RPMI7951 (cell line): ENCODE data around the gene RPS5. TPM values are rescaled to one million over a fixed set of nuclear protein-coding genes. Genes with fewer than 3 reads are reported as not detected.
"Not testable (repeated sequence)": the region's sequence is repeated elsewhere in the genome, so short reads cannot be mapped to it uniquely, and the experiment has no call there.

Experiments used
- DNase-seq: peaks from one replicate; pipeline ENCODE4 v3.0.0-alpha.2; 2012; ENCODE audit warnings: low read depth
- total RNA-seq: library from RNA; depleted of rRNA; stranded (reverse); fragments of >200 nt; shearing (Covaris generic); gene quantifications from 2 replicates; pipeline ENCODE4 v1.2.3, GENCODE V29; 2014; rRNA removed

Gene RPS5
- 2,560 and 2,715 TPM in 2 replicates for total RNA-seq

DNA sequence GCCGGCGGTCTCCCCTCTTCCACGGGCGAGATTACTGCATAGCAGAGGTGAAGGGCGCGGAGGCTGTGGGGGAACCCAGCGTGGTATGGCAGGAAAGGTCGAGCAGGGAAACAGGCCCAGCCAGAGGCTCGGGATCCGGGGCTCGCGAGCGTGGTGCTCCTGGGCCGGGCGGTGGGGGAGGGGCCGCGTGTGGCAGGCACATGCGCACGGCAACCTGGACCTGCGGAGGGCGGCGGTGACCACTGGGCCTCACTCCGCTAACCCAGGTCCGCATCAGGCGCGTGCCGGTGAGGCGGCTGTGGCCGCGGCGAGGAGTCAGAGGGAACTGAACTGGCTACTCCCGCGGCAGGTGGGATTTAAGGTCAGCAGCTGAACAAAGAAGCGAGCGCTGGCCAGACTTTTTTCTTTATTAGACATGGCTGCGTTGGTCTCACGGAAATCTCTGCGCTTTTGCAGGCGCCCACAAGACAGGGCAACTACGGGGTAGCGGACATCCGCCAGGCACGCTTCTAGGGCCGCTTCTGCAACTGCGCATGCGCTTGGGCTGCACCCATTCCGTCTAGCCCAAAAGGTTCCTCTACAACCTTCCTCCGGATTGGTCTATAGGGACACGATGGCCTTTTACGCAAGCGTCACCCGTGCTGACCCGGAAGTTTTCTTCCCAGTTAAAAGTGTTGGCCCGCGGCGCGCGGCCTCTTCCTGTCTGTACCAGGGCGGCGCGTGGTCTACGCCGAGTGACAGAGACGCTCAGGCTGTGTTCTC is at the start of gene RPS5:
TSS of gene RPS5 (plus strand) at position 694 of the 762 bp plus-strand sequence. CDS start 869 bp downstream, outside the sequence.
- peak; percentile 99 for DNase-seq

DNA sequence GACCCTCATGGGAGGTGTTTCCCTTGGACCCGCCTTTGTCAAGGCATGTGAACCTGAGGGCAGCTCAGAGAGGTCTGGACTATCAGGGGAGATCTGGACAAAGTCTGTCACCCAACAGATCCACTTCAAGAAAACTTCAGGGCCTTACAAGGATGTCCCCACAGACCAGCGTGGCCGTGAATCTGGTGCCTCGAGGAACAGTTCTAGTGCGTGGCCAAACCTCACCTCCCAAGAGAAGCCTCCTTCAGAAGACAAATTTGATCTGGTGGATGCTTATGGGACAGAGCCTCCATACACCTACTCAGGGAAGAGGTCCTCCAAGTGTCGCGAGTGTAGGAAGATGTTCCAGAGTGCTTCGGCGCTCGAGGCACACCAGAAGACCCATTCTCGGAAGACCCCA is 48.7 kb upstream of the RPS5 start:
- DNase-seq, result no peak

DNA sequence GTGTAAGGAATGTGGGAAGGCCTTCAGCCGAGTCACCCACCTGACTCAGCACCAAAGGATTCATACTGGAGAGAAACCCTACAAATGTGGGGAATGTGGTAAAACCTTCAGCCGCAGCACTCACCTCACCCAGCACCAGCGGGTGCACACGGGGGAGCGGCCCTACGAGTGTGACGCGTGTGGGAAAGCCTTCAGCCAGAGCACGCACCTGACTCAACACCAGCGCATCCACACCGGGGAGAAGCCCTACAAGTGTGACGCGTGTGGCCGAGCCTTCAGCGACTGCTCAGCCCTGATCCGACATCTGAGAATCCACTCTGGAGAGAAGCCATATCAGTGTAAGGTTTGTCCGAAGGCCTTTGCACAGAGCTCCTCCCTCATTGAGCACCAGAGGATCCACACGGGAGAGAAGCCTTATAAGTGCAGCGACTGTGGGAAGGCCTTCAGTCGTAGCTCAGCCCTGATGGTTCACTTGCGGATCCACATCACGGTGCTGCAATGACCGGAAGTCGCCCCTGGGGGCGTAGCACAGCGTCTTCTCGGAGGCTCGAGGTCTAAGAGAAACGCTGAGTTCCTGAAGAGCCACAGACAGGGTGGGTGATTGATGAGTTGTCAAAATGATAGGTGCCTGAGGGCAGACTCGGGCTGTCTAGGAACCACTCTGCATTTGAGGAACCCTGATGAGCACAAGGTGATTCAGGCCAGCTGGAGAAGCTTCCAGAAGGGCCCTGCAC is 48.1 kb upstream of the RPS5 start:
- no peak for DNase-seq

DNA sequence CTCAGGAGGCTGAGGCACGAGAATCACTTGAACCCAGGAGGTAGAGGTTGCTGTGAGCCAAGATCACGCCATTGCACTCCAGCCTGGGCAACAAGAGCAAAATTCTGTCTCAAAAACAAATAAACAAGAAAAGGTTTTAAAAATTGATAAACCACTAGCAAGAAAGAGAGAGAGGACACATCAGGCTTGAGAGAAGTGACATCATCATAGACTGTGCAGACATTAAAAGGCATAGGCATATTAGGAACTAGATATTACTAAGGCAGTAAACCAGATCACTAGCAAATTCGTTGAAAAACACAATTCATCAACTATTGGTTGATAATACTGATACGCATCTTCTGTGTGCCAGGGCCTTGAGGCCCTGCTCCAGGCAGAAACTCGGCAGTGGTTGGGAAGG is 41.5 kb upstream of the RPS5 start:
- no peak for DNase-seq

DNA sequence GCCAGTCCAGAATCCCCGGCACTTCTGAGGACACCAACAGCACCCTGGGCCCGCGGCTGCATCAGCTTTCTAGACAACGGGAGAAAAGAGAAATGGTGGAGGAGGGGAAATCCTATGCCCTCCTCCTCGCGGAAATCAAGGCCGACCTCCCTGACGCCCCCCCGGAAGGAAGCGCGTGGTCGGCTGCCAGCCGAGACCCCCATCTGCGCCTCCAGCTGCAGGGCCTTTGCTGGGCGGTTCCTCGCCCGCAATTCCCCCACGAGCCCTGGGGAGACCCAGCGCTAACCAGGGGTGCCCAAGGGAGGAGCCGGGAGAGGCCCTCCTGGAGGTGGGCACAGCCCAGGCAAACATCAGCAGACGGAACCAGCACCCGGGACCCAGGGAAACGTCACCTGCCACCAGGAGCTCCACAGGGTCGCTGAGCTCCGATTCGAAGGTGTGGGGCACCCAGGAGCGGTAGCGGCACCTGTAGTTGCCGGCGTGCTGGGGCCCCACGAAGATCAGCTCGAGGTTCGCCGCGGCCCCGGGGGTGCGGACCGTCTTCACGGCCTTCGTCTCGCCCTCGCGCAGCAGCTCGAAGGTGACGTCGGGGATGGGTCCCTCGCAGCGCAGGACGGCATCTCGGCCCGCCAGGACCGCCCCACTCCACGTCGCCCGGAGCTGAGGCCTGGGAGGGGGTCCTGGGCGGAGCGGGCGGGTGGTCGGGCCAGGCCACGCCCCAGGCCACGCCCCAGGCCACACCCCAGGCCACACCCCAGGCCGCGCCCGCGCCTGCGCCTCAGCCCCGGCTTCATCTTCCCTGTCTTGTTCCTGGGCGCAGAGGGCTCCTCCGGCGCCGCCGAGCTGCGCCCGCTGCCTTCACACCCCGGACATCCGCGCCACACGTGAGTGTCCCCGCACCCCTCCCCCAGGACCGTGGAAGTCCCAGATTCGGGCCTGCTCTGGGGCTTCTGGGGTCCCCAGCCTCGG is 39.8 kb upstream of the RPS5 start:
- DNase-seq, result peak; percentile 79

DNA sequence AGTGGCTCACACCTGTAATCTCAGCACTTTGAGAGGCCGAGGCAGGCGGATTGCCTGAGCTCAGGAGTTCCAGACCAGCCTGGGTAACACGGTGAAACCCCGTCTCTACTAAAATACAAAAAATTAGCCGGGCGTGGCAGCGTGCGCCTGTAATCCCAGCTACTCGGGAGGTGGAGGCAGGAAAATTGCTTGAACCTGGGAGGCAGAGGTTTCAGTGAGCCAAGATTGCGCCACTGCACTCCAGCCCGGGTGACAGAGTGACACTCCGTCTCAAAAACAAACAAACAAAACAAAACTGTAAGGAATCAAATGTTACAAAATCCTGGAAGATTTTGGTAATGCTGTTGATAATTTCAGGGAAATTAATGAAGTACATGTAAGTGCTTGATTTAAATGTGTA is 39.0 kb upstream of the RPS5 start:
- DNase-seq, result not testable (repeated sequence)

DNA sequence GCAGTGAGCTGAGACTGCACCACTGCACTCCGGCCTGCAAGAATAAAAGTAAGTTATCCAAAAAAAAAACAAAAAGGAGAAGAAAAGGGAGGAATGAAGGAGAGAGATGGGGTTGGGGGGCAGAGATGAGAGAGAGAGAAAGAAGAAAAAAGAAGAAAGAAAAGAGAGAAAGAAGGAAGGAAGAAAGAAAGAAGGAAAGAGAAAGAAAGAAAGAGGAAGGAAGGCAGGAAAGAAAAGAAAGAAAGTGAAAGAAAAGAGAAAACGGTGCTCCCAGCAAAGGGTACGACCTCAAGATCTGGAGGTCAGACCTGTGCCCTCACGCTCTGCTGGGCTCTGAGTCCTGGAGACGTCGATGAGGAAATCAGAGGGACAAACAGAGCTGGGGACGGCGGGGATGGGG is 37.5 kb upstream of the RPS5 start:
- no peak for DNase-seq

DNA sequence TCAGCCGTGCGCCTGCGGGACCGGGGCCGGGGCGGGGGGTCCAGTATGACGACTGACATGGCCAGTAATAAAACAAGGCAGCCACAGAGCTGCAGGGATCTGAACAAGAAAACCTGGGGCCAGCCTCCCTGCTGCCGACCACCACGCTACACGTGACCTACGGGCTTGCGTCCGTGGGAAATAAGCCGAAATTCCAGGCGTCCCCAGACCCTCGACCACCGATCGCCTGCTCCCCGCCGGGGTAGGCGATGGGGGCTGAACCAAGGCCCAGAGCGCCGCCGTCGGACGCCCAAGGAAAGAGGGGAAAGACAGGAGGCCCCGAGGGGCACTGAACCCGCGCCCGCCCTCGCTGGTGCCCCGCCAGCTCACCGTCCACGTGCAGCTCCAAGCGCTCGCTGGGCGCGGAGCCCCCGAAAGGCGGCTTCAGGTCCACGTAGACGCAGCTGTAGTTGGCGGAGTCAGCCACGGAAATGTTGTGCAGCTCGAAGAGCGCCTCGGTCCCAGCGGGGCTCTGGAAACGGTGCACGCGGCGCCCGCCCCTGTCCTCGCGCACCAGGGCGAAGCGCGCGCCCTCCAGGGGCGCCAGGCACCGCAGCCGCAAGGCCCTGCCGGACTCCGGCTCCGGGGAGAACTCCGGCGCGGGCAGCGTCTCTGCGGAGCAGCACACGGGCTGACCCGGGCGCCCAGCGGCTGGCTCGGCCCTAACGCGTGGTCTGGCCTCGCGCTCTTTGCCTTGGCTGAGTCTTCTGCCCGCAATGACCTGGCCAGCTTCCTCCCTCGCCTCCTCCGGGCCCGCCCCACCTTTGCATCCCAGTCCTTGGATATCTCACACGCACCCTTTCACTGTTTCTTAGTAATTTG is 36.8 kb upstream of the RPS5 start:
- DNase-seq, result no peak

DNA sequence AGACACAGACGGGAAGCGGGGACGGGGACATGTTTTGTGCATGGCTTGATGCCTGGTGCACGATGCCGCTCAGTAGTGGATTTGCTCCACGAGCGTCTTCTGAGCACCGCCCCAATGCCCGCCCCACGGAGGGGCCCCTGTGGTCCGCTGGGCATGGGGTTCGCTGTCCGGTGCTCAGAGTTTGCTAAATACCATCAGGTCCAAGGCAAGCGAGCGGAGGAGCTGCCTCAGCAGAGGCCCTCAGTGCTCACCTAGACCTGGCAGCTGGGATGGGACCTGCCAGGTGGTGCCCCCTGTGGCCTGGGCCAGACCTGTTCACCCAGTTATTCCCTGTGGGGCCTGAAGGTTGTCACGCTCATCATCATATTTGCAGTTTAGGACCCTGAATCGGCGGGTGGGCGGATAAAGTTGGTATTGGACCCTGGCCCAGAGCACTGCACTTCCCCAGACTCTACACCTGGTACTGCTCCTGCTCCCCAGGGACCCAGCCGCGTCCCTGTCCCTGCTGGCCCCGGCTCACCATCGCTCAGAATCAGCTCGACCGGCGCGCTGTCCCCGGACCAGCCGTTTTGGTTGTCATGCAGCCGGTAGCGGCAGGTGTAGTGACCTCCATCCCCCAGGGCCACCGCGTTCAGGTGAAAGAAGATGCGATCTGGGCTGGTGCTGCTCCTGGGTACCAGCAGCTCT is 36.1 kb upstream of the RPS5 start:
- no peak for DNase-seq

DNA sequence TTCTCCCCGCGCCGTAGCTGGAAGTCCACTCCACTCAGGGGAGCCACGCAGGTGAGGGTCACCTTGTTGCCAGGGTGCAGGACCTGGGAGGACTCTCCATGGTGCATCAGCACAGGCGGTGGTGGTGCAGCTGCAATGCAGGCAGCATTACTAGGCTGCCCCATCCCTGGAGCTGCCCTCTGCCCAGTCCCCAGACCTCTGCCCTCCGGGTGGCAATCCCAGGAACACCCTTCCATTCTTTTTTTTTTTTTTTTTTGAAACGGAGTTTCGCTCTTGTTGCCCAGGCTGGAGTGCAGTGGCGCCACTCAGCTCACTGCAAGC is 35.6 kb upstream of the RPS5 start:
- DNase-seq, result no peak

DNA sequence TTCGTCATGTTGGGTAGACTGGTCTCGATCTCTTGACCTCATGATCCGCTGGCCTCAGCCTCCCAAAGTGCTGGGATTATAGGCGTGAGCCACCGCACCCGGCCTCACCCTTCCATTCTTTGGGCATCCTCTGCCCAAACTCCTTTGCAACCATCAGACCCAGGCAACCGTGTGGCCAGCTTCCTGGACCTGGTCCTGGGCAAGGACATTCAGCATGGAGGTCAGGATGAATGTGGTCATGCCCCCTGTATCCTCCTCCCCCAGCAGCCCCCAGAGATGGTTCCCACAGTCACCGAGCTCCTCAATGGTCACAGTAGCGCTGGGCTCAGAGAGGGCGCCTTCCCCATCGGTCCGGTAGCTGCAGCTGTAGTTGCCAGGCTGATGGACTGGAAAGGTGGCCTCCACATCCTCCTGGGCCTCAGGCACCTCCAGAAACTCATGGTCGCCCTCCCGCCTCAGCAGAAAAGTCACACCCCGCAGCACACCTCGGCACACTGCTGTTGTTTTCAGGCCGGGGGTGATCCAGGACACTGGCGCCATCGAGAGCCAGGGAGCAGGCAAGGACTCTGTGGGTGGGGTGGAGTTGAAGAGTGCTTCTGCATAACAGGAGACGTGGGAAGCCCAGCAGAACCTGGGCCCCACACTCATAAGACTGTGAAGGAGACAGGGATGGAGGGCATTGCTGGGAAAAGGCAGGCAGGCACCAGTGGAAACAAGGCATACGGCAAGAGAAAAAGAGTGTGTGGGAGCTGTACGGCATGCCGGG is 34.9 kb upstream of the RPS5 start:
- no peak for DNase-seq

DNA sequence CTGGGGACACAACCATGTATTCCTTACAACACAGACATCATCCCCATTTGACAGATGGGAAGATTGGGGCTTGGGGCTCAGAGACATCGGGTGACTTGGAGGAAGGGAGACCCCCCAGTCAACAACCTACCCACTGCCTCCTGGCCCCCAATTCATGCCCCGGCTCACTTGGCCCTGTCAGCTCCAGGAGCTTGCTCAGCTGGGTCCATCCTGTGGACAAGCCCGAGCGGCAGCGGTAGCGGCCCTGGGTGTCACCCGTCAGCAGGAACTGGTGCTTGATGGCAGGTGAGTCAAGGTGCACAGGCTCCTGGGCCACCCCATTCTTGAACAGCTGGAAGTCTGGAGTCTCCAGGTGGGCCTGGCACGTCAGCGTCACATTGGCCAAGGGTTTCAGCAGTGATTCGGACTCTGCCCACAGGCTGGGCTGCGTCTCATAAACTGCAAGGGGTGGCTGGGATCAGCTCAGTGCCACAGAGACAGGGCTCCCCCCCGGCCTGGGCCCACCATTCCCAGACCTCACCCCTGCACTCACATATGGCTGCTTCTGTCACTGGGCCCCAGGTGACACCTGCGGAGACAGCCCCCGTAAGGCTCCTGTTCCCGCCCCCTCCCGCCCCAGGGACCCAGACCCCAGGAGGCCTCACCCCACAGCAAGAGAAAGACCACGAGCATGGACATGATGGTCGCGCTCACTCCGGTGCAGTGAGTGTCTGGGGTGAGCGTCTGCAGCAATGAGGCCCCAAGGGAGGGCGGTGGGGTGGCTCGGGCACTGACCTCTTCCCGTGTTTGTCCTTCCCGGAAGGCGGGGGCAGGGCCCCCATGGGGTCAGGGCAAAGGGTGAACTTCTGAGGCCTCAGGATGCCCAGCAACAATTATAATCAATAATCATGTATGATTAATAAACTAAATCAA is 34.1 kb upstream of the RPS5 start, which contains the start of gene A1BG:
TSS of gene A1BG (minus strand) at position 733 of the 912 bp plus-strand sequence. CDS start at position 678, 55 bp downstream.
- no peak for DNase-seq

DNA sequence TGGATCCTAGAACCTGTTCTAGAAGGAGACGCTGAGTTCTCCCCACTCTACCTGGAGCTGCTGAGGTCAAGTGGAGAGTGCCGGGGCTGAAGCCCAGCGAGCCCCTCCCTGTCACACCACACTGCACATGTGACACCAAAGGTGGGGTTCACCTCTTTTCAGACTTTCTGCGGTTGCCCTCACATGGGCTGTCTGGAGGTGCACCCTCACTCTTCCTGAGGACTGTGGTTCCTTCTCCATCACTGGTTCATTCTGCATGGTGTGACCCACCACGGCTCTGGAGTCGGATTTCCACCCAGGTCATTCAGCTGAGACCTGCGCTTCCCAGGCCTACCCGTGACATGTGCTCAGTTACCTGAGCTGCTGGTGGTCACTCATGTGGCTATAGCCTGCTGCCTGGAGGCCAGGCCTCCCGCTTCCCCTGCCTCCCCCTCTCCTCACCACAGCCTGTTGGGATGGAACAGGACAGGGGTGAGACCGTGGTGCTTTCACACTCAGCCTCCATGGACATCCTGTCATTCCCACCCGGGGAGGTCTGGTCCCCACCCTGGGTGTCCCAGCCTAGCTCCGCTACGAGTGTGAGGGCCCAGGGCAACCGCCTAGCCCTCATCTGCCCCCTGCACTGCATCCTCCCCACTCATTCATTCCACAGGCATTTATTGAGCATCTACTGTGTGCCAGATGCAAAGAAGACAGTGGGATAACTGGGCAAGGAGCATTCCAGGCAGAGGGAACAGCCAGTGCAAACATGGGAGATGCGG is 33.2 kb upstream of the RPS5 start:
- no peak for DNase-seq

DNA sequence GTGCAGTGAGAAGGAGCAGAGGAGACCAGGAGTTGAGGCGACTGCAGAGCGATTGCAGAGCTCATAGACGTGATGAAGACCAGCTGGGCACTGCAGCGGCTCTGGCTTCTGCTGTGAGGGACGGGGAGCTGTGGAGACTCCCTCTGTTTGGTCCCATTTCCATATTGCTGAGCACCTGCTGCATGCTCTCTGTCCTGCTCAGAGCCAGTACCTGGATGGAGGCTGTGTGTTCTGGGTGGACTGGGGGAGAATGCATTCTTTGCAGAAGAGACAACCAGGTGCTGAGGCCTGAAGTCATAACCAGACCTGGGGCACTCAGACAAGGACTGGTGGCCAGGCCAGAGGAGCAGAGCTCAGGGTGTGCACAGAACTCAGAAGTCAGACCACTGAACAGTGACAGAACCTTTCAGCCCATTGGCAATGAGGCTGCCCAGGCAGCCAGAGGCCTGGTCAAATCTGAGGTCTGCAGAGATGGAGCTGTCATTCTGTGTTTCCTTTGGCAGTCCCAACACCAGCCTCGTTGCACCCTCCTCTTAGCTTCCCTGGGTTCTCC is 32.5 kb upstream of the RPS5 start:
- DNase-seq, result no peak

DNA sequence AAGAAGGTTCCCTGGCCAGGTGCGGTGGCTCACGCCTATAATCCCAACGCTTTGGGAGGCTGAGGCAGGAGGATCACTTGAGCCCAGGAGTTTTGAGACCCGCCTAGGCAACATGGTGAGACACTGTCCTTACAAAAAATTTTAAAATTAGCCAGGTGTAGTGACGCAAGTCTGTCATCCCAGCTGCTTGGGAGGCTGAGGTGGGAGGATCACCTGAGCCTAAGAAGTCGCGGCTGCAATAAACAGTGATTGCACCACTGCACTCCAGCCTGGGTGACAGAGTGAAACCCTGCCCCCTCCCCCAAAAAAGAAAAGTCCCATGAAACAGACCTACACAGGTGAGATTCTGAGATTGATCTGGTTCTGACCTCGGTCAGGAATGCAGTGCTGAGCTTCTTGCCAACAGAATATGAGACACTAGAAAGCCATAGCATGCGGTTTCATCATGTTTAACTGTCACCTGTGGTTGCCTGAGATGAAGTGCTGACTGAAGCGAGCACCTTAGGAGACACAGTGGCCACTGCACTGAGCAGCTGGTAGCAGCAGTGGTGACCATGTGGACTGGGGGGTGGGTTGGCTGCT is 31.8 kb upstream of the RPS5 start:
- DNase-seq, result no peak

DNA sequence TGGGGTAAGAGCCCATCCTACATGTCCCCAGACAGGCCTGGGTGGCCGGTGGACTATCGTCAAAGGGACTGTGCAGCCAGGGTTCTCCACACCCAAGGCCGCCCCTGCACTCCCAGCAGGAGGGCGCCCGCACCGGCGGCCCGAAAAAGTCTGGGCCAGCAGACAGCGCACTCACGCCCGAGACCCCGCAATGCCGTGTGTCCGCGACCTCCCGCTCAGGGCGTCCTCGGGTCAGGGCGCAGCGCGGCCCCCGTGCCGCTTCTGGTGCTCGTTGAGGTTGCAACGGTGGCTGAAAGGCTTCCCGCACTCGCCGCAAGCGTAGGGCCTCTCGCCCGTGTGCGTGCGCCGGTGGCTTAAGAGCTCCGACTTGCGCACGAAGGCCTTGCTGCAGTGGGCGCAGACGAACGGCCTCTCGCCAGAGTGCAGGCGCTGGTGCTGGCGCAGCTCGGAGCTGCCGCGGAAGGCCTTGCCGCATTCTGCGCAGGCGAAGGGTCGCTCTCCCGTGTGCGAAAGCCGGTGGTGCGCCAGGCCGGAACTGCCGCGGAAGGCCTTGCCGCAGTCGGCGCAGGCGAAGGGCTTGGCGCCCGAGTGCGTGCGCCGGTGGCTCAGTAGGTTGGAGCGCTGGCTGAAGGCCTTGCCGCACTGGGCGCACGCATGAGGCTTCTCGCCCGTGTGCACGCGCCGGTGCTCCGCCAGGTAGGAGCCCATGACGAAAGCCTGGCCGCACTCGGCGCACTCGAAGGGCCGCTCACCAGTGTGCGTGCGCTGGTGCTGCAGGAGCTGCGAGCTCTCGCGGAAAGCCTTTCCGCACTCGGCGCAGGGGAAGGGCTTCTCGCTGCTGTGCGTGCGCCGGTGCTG is 30.9 kb upstream of the RPS5 start:
- no peak for DNase-seq
